G401 (cell line): ENCODE data around the gene SPP2. TPM values are rescaled to one million over a fixed set of nuclear protein-coding genes. Genes with fewer than 3 reads are reported as not detected.

ENCODE experiments used
- total RNA-seq: library from RNA; depleted of rRNA; stranded (reverse); fragments of >200 nt; shearing (Covaris generic); gene quantifications from 2 replicates; pipeline ENCODE4 v1.2.3, GENCODE V29; 2014; rRNA removed

Gene SPP2
- total RNA-seq, 1 experiment from 2014 or later, result not detected

Other genes starting within 250 kb of the SPP2 start
- 25.0 and 38.5 TPM in 2 replicates for gene HJURP, start 196.2 kb upstream of the SPP2 start, total RNA-seq
- not detected in 2 replicates for gene TRPM8, start 133.3 kb upstream of the SPP2 start, total RNA-seq